OCI-LY7 (cell line): Measurements from ENCODE around the gene CD3G. TPM values are rescaled to one million over a fixed set of nuclear protein-coding genes. Genes with fewer than 3 reads are reported as not detected.

ENCODE experiments used
- BruUV-seq: library from RNA; stranded (reverse); fragments of 400-500 nt; replicated peaks from 2 replicates; lab custom pipeline; 2021; lab: Mats Ljungman, UMichigan
- CTCF ChIA-PET: fragments of 300-600 bp; sonication (Branson Sonifier 250); formaldehyde crosslinking; loops from one replicate; lab custom pipeline; 2022; ENCODE audit warnings: antibody characterized with exemption; ENCODE audit not compliant: unreplicated experiment; lab: Charles Lee
- POLR2A ChIA-PET: fragments of 300-600 bp; sonication (Branson Sonifier 250); formaldehyde crosslinking; loops from one replicate; lab custom pipeline; 2022; ENCODE audit warnings: antibody characterized with exemption; lab: Charles Lee
- DNase-seq: peaks from one replicate; pipeline ENCODE4 v3.0.0-alpha.2; 2015; ENCODE audit warnings: low spot score
- H2AFZ ChIP-seq: fragments of 200-600 bp; sonication (generic), shearing (Covaris generic); 2 replicates; pipeline ENCODE4 v1.6.1; 2014; ENCODE audit warnings: mild to moderate bottlenecking, antibody characterized with exemption, low read length, moderate library complexity
- H3K27ac ChIP-seq: fragments of 200-600 bp; sonication (generic); 2 replicates; pipeline ENCODE4 v1.5.1; 2014; ENCODE audit warnings: mixed run types, low read depth, mild to moderate bottlenecking, moderate library complexity, low read length, inconsistent platforms; ENCODE audit not compliant: poor library complexity, severe bottlenecking
- H3K36me3 ChIP-seq: fragments of 200-600 bp; sonication (generic); 2 replicates; pipeline ENCODE4 v1.6.1; 2014; ENCODE audit warnings: mild to moderate bottlenecking, antibody characterized with exemption, low read length, moderate library complexity, mixed read lengths; ENCODE audit not compliant: insufficient read depth
- H3K4me1 ChIP-seq: fragments of 200-600 bp; sonication (generic); 2 replicates; pipeline ENCODE4 v1.5.1; 2014; ENCODE audit warnings: mild to moderate bottlenecking, low read length; ENCODE audit not compliant: insufficient read depth, poor library complexity, severe bottlenecking
- H3K4me2 ChIP-seq: fragments of 200-600 bp; sonication (generic); 2 replicates; pipeline ENCODE4 v1.6.1; 2014; ENCODE audit warnings: mild to moderate bottlenecking, low read length
- H3K4me3 ChIP-seq: fragments of 200-600 bp; sonication (generic); 2 replicates; pipeline ENCODE4 v1.5.1; 2014; ENCODE audit warnings: mild to moderate bottlenecking, low read depth, low read length; ENCODE audit not compliant: poor library complexity, severe bottlenecking
- H3K79me2 ChIP-seq: fragments of 200-600 bp; sonication (generic); 2 replicates; pipeline ENCODE4 v1.6.1; 2016; ENCODE audit warnings: low read depth, mild to moderate bottlenecking, low read length, moderate library complexity, mixed read lengths; ENCODE audit not compliant: insufficient read depth
- H3K9me2 ChIP-seq: fragments of 200-600 bp; sonication (generic); 2 replicates; pipeline ENCODE4 v1.6.1; 2016; ENCODE audit warnings: mild to moderate bottlenecking, low read length, mixed read lengths; ENCODE audit not compliant: insufficient read depth
- H3K9me3 ChIP-seq: fragments of 200-600 bp; sonication (generic); 2 replicates; pipeline ENCODE4 v1.6.1; 2014; ENCODE audit warnings: mild to moderate bottlenecking, mixed run types, low read length, mixed read lengths
- H4K20me1 ChIP-seq: fragments of 200-600 bp; sonication (generic); 2 replicates; pipeline ENCODE4 v1.6.1; 2014; ENCODE audit warnings: mild to moderate bottlenecking, antibody characterized with exemption, low read length, moderate library complexity, mixed read lengths; ENCODE audit not compliant: insufficient read depth
- EZH2phosphoT487 ChIP-seq: fragments of 200-600 bp; sonication (generic); IDR thresholded peaks from 2 replicates; pipeline ENCODE4 v1.6.1; 2018; ENCODE audit warnings: low read depth, borderline replicate concordance, mild to moderate bottlenecking, mixed run types, antibody characterized with exemption, low read length, moderate library complexity, mixed read lengths
- intact Hi-C: fragments of 100-400 bp; cut with micrococcal nuclease; formaldehyde crosslinking; loops from one replicate; pipeline ENCODE4 v1.10.0; 2022; ENCODE audit not compliant: unreplicated experiment
- total RNA-seq, 2 experiments: library from RNA; depleted of rRNA in 1 of 2; stranded (reverse); fragments of >200 nt in 1 of 2; shearing (Covaris generic) in 1 of 2; gene quantifications; 2 replicates each; pipeline ENCODE4 v1.2.3, GENCODE V29; 2014 to 2022
- TF ChIP-seq, protein P1 (sequence below): fragments of 200-600 bp; sonication (generic); conservative IDR thresholded peaks from 2 replicates; pipeline ENCODE4 v1.5.1; 2014; ENCODE audit warnings: mild to moderate bottlenecking, antibody characterized with exemption, low read length, moderate library complexity, mixed read lengths

Gene CD3G
- total RNA-seq, 2 experiments from 2014 or later = not detected

DNA sequence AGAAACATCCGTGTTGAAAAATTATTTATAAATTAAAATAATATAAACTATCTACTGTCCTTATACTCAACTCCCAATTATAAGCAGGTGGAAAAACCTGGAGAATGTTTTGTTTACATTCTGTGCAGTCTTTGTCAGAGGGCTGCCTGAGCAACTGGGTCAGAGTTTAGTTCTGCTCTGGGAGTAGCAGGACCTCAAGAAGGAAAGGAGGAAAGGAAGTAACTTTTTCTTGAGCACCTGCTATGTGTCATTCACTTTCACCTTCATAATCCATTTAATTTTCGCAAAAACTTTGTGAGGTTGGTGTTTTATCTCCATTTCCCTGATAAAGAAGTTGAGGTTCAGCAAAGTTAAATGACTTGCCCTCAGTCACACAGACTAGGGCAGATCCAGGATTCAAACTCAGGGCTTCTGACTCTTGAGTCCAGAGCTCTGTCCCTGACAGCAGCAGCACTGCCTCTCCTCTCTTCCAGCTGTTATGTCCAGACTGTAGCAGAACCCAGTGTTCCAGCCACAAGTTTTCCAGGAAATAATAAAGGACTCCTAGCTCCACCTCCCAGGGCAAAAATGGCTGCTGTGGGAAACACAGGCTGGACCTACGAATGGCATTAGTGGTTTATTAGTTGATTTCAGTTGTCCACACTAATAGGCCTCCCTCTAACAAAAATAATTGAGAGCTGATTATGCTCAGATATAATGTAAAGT, 33.2 kb upstream of the CD3G start:
- no peaks in the 10 kb centered on the region for H3K79me2 ChIP-seq
- CTCF ChIA-PET = interaction anchor here (1.2 to 1.7 kb wide), 2 partner anchors 34 to 112 kb away, joined by 3 to 8 read pairs; no protein-coding TSS in a partner anchor
- H3K9me3 ChIP-seq = no peaks in the 10 kb centered on the region
- intact Hi-C loops = loop anchor here (1.0 kb wide), 1 partner anchor 113 kb away; no protein-coding TSS in a partner anchor
- no TSS peak for BruUV-seq
- H3K4me1 ChIP-seq = peaks cover 54% of the 10 kb centered on the region
- peak overlapping the region; percentile 64; the same call in 1 of the 2 replicates for H2AFZ ChIP-seq
- no peak for DNase-seq
- TF ChIP-seq, protein P1, sequence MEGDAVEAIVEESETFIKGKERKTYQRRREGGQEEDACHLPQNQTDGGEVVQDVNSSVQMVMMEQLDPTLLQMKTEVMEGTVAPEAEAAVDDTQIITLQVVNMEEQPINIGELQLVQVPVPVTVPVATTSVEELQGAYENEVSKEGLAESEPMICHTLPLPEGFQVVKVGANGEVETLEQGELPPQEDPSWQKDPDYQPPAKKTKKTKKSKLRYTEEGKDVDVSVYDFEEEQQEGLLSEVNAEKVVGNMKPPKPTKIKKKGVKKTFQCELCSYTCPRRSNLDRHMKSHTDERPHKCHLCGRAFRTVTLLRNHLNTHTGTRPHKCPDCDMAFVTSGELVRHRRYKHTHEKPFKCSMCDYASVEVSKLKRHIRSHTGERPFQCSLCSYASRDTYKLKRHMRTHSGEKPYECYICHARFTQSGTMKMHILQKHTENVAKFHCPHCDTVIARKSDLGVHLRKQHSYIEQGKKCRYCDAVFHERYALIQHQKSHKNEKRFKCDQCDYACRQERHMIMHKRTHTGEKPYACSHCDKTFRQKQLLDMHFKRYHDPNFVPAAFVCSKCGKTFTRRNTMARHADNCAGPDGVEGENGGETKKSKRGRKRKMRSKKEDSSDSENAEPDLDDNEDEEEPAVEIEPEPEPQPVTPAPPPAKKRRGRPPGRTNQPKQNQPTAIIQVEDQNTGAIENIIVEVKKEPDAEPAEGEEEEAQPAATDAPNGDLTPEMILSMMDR = no peak
- TF ChIP-seq EZH2phosphoT487 = no peak
- H3K9me2 ChIP-seq = no peaks in the 10 kb centered on the region
- no peaks in the 10 kb centered on the region for H3K36me3 ChIP-seq
- H3K27ac ChIP-seq = peak overlapping the region; percentile 99
- H3K4me2 ChIP-seq = peak overlapping the region; percentile 80
- no peaks in the 10 kb centered on the region for H4K20me1 ChIP-seq
- POLR2A ChIA-PET = interaction anchor here (0.5 to 1.7 kb wide), 11 partner anchors 10 to 522 kb away, joined by 3 to 10 read pairs (median 3); partner anchors contain the start of gene UBE4A
- H3K4me3 ChIP-seq = no peak overlapping the region

DNA sequence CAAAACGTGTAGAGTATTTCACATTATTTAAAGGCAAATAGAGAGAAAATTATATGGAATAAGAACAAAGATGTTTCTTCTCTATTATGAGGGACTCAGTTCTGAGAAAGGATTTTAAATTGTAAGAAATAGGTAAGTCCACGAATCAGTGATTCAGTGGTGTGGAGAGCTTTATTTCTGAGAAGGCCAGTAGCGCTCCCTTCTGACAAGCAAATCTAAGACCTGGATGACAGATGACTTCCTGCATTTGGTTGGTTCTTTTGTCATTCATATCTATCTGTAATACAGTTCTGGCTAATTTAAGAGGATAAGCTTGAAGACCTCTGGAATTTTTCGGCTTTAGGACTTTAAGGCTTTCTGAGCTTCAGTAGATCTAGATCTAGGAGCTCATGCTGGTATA, 32.6 kb upstream of the CD3G start:
- no peaks in the 10 kb centered on the region for H4K20me1 ChIP-seq
- H3K4me2 ChIP-seq = peak overlapping the region; percentile 80
- BruUV-seq = no TSS peak
- no peaks in the 10 kb centered on the region for H3K9me2 ChIP-seq
- ChIA-PET POLR2A (interaction anchor here (0.5 to 1.7 kb wide), 14 partner anchors 10 to 521 kb away, joined by 3 to 10 read pairs (median 3); partner anchors contain the start of gene UBE4A), CTCF (interaction anchor here (1.2 to 1.7 kb wide), 3 partner anchors 28 to 113 kb away, joined by 3 to 8 read pairs (median 4); no protein-coding TSS in a partner anchor)
- H3K9me3 ChIP-seq = no peaks in the 10 kb centered on the region
- TF ChIP-seq EZH2phosphoT487 = no peak
- TF ChIP-seq, protein P1 = peak; percentile 66
- H3K4me3 ChIP-seq = peak overlapping the region; percentile 43
- H3K4me1 ChIP-seq = peaks cover 60% of the 10 kb centered on the region
- H3K27ac ChIP-seq = peak overlapping the region; percentile 99
- H3K79me2 ChIP-seq = no peaks in the 10 kb centered on the region
- no peaks in the 10 kb centered on the region for H3K36me3 ChIP-seq
- intact Hi-C loops = loop anchor here (1.0 kb wide), 1 partner anchor 113 kb away; no protein-coding TSS in a partner anchor
- peak; percentile 50 for DNase-seq
- H2AFZ ChIP-seq = peak overlapping the region; percentile 64; the same call in 1 of the 2 replicates
